Measurements from ENCODE around the gene BHMT2.

The BHMT2 gene, protein sequence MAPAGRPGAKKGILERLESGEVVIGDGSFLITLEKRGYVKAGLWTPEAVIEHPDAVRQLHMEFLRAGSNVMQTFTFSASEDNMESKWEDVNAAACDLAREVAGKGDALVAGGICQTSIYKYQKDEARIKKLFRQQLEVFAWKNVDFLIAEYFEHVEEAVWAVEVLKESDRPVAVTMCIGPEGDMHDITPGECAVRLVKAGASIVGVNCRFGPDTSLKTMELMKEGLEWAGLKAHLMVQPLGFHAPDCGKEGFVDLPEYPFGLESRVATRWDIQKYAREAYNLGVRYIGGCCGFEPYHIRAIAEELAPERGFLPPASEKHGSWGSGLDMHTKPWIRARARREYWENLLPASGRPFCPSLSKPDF

DNA sequence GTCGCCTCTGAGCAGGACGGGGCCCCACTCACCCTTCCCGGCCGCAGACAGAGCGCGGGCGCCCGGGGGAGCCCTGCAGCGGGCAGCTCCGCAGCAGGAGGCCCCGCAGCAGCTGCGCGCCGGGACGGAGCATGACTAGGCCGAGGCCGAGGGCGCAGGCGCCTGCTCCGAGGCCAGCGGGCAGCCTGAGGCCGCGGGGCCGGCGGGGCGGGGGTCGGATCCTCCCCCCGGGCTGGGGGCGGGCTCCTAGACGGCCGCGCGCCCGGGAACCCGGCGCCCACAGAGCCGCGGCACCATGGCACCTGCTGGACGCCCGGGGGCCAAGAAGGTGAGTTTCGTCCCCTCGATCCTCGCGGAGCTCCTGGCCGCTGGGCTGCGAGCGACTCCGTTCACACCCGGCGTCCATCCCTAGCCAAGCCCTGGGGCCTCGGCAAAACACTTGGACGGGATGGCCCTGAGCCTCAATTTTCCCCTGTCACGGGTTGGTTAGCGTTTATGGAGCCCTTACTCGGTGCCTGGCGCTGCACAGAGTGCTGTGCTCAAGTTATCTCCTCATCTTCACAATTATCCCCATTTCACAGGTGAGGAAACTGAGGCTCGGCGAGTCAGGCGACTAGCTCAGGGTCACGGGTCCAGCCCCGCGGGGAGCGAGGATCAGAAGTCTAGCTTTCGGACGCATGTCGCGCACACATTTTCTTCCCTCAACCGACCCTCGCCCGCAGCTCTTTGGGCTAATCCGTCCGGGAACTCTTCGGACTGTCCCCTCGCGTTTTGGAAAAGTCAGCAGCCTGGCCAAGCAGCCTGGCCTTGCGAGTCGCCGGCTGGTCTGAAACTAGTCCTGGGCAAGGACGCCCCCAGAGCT lies at the start of gene BHMT2, which contains the start of gene DMGDH:
Gene BHMT2, plus strand, starts transcription at position 280 of the 862 bp plus-strand sequence. Its CDS starts 16 bp downstream, at position 296.
Gene DMGDH, minus strand, starts transcription at position 187 of the 862 bp plus-strand sequence. Its CDS starts 54 bp downstream, at position 133.
- no peak for DNase-seq (ENCODE audit: low spot score)

DNA sequence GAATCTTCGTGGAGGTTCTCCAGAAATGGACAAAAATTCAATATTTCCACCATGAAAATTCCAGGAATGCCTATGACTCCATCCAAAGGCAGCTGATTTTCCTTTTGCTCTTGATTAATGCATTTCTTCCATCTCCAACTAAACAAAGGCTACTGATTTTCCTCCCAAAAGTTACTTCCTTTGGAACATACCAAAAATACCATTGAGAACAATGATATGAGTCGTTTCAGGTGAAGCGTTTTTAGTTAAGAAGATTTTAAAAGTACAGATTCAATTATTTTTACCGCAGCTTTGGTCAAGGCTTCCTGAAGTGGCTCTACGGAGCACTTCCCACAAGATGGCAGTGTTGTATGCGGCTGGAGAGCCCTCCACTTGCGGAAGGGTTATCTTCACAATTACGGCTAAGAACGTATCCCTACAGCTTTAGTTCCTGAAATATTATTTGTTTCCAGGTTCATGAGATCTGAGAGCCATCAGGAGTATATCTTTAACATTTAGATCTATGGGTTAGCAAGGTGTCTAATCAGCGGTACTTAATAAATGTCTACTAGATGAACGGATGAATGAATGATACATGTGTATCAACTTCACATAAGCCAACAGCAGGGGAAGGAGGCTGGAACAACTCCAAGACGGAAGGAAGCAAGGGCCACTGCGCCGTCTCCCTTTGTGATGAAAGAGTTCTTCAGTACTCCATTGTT lies 48.6 kb upstream of the BHMT2 start:
- DNase-seq (ENCODE audit: low spot score) = peak; percentile 24

DNA sequence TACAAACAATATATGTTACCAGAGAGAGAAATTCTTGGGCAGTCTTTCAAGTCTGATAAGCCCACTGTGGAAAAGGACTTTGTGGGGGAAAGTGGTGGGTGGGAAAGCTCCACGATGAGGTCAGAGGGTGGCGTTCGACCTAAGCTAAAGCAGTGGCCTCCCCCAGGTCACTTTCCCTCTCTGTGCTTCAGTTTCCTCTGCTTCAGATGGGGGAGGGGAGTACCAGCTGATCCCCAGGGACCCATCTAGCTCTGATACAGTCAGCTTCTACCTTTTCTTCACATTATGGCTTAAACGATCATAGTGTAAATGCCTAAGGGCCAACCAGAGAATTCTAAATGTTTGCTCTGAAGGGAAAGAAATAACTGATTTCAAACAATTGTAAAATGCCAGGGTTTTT lies 47.8 kb upstream of the BHMT2 start:
- no peak for DNase-seq (ENCODE audit: low spot score)

DNA sequence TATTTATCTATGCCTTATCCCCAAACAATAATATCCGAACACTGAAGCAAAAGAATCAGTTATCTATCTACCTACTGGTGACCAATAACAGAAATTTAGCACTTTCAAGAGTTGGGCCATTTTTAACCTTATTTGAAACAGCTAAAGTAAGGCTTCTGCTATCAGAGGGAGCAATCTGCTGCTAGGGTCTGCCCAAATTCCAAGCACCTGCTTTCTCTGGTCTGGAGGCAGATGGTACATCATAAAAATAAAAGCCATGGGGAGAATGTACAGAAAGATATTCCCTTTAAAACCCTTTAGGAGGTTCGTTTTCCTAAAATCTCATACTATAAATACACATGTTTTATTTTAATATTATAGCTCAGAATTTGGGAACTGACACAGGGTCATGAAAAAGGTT lies 46.8 kb upstream of the BHMT2 start:
- DNase-seq (ENCODE audit: low spot score) = no peak

DNA sequence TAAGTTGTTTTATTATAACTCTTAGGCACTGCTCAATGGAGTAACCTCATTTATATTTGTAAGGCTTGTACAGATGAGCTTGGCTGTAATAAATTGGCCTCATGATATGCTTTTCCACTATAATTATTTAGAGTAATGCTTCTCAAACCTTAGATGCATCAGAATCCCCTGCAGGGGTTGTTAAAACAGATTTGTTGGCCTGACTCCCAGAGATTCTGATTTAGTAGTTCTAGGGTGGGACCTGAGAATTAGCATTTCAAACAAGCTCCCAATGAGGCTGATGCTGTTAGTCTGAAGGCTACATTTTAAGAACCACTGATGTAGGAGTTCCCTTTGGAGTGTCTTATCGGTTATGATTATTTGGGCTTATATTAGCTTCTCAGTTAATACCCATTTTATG lies 46.2 kb upstream of the BHMT2 start:
- DNase-seq (ENCODE audit: low spot score) = no peak

DNA sequence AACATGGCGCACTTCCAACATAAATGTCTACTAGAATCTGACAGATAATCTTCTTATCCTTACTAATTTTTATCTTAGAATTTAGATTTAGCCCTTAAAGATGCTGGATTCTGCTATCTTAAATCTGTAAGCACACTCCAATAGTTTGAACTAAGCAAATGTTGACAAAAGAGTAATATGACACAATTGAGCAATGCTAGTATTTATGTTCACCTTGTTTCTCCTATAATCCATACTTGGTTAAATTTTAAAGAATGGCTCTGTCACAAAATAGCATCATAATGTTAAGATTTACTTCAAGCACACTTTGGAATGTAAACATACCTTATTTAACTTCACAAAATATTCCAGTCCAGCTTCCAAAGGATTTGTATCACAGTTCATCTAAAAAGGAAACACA lies 45.6 kb upstream of the BHMT2 start:
- DNase-seq (ENCODE audit: low spot score) = no peak

DNA sequence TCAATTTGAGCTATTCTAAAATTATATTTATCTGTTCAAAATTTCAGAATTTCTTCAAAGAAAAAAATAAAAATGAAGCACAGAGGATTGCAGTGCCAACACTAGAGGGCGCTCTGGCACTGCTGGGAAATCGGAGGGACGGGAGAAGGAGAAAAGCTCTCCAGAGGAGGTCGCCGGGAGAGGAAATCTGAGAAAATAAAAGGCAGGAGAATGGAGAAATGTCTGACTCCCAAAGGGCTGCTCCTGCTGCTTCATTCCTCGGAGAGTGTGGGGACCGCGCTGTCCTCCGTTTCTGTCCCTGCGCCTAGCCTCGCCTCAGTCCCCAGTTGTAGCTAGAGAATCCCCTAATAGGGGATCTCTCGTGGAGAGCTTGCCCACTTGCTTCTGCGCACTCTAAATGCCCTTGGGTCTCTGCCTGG lies 44.5 kb upstream of the BHMT2 start:
- peak; percentile 41 for DNase-seq (ENCODE audit: low spot score)

DNA sequence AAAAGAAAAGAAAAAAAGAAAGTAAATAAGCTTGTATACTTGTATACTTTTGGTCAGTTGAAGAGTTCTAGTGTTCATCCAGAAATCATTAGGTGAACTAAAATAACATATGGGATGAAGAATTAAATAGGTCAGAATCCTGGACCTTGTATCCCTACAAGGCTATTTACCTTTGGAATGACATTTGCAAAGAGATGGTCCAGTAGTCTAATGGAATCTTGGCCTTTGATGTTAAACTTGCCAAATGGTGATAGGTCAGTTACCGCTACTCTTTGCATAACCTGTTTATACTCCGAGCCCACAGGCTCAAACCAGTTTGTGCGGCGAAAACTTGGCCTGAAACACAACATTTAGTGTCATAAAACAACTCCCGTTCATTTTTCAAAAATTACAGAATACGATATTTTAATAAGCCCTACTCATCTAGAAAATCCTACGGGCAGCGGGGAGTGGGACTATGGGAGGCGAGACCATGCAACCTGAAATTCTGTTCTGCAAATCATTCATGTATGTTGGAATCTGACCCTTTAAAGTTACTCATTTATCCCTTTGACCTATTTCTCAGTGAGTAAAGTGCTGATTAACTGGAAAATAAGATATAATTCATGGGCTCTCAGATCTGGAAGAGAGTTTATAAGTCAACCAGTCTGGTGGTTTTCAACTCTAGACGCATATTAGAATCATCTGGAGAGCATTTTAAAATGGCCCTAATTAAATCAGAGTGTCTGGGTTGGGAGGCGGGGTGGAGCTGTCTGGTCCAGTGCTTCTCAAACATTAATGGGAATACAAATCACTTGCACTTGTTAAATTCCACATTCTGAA lies 38.7 kb upstream of the BHMT2 start:
- DNase-seq (ENCODE audit: low spot score) = no peak

DNA sequence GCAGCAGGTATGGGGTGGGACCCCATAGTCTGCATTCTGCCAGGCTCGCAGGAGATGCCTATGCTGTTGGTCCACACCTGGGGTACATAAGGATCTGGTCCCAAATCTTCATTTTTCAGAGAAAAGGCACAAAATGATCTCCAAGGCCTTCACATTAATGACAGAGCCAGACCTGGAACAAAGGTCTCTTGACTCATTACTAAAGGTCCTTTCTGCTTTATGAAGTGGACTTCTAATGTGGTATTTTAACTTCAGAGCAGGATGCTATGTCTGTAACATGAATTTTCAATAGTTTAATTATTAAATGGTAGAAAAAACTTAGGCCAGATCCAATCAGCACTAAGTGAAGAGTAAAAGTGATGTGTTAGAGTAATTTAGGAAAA lies 38.1 kb upstream of the BHMT2 start:
- DNase-seq (ENCODE audit: low spot score) = no peak

DNA sequence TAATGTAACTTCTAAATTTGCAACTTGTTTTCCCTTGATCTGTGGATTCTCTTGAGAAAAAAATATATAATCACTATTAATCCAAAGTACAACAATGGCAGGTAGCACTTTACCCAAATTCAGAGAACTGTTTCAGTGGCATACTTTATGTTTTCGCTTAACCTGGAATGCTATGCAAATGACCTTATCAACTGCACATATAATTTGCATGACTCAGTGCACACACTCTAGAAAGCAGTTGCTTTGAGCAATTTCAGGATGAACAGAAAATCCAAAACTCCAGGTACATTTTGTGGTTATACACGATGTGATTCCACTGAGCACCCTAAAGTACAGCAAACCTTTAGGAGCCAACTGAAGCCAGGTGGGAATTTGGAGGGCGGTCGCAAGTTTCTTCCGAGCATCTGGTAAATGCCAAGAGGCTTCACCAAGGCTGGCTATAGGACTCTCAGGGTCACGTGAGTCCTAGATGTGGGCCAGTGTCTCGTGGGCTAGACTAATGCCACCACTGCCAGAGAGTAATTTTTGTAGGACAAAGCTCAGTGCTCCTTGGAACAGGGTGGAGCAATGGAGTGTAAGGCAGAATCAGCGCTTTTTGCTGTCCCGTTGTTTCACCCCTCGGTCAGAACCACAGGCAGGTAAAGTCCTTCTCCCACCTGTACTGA lies 37.4 kb upstream of the BHMT2 start:
- no peak for DNase-seq (ENCODE audit: low spot score)

DNA sequence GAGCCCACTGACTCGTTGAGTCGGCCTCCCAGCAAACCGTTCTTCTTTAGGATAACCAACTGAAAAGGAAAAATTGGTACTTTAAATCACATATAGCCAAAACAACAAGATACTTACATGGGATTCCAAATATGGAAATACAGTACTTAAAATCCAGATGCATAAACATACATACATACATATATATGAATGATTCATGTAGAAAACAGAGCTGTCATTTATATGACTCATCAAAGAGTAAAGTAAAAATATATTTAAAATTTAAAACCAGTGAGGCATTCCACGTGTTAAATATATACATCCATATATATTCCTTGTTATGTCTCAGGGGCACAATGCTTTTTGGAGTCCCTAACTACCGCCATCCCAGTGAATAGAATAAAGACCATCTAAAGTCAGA lies 36.8 kb upstream of the BHMT2 start:
- no peak for DNase-seq (ENCODE audit: low spot score)

DNA sequence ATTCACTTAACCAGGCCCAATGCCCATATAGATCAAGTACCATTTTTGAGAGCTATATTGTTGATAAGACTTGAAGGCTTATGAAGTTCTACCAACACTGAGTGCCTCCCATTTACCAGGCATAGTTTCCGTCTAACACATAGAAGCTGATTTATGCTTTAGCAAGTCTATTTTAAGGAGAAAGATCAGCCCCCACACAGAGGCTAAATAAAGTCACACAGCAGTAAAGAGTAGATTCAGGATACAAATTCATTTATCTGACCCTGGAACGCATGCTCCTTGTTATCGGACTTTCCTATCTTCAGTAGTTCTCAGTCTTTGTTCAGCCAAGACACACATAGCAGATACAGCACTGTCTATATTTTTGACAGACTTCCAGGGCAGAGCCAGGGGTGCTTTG lies 34.3 kb upstream of the BHMT2 start:
- no peak for DNase-seq (ENCODE audit: low spot score)

DNA sequence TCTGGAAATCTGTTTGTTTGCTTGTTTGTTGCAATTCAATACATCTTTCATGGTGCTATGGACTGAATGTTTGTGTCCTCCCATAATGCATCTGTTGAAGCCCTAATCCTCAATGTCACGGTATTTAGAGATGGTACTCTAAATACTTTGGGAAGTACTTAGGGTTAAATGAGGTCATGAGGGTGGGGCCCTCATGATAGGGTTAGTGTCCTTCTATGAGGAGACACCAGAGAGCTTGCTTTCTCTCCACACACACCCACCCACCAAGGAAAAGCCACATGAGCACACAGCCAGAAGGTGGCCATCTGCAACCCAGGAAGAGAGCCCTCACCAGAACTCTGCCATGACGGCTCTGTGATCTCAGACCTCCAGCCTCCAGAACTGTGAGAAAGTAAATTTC lies 32.8 kb upstream of the BHMT2 start:
- DNase-seq (ENCODE audit: low spot score) = no peak

DNA sequence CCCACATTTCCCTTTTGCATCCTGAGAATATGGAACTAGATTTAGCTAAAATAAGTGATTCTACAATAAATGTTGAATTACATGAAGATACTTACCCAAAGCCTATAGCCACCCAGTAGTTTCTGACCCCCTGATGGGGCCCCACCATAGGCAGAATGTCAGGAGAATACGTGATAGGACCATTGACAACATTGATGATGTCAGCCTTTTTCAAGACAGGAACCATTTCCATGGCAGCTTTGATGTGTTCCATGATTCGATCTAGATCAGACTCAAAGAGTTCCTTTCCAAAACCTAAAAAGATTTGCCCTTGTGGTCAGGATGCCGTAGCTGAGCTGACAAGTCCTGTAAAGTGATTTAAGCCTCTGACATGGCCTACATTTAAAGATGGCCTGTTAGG lies 27.4 kb upstream of the BHMT2 start:
- DNase-seq (ENCODE audit: low spot score) = no peak

DNA sequence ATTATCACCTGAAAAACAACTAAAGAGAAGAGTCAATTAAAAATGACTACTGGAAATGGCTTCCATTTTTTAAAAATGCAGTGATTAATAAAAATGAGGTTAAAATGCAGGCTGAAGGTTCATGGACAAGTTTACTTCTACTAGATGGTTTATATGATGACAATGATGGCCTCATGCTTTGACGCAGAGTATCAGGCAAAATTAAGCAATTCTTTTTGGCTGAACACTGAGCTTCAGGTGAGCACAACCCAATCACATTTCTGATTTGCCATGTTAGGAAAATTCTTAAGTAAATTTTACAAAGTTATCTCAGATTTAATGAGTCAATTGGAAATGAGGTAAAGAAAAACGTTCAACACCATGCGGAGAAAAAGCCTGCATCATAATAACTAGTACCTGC lies 22.4 kb upstream of the BHMT2 start:
- DNase-seq (ENCODE audit: low spot score) = no peak

DNA sequence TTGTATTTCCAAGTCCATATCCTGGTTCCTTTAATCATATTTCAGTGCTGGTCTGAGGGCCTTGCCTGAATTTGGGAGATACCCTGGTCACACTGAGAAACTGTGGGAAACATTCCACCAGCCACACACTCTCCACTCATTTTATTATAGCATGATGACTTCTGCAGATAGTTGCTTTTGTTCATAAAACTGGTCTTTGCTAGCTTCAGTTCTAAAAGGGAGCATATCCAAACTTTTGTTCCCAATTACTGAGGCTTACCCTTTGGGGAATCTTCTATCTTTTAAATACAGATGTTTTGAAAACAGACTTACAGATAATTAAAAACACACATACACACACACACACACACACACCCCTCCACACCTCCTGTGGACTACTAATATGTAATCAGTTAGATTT lies 21.1 kb upstream of the BHMT2 start:
- DNase-seq (ENCODE audit: low spot score) = no peak

DNA sequence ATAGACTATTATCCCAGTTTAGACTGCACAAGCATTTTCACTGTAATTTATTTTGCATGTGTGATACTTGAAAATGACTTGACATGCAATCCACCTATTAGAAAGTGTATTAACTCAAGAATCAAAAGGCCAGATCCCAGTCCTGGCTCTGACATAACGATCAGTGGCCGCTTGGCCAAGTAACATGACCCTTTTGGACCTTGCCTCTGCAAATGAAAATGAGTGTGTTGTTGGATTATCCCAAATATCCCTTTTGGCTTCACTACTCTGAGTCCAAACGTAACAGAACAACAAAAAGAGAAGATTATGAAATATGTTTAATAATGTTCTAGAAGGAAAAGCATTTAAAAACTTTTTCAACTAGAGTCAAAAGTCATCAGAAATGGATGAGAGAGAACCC lies 19.1 kb upstream of the BHMT2 start:
- no peak for DNase-seq (ENCODE audit: low spot score)

DNA sequence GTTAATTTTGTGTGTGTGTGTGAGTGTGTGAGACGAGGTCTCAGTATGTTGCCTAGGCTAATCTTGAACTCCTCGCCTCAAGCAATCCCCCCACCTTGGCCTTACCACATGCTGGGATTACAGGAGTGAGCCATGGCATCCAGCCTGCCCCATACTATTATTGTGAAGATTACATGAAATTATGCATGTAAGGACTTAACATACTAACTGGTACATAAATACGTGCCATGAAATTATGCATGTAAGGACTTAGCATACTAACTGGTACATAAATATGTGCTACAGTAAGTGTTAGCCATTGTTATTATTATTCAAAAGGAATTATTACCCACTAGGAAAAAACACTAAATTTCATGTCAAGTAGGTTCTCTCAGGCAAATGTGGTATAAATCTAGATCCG lies 16.2 kb upstream of the BHMT2 start:
- no peak for DNase-seq (ENCODE audit: low spot score)

DNA sequence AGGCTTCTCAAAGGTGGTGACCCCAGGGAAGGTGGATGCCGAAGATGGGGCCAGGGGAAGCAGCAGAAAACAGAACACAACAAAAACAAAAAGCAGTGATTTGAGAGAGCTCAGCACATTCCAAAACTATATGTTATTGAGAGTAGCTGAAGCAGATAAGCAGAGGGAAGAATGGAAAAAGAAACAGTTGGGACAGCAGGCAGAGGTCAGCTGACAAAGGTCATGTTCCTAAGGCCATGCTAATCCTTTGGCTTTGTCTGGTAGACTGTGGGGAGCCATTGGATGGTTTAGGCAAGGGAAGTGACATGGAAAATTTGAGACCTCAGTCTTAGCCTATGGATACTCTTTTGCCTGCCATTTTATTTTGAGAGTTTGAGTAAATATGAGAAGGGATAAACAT lies 14.6 kb upstream of the BHMT2 start:
- no peak for DNase-seq (ENCODE audit: low spot score)

DNA sequence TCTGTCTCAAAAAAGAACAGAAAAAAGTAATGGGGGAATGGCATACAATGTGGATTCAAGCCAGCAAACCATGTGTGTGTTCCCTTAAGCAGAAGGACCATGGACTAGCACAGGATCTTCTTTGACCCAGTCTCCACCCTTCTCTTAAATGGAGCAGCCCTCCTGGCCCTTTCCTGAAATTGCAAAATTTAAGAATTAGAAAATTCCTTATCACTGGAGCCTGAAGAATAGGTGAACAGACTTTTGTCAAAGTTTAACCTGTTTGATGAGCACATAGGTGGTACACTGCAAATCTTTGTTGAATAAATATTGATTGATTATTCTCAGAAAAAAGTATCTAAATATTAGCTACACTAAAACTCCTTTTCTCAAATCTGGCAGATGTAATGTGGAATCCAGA lies 12.7 kb upstream of the BHMT2 start:
- no peak for DNase-seq (ENCODE audit: low spot score)

DNA sequence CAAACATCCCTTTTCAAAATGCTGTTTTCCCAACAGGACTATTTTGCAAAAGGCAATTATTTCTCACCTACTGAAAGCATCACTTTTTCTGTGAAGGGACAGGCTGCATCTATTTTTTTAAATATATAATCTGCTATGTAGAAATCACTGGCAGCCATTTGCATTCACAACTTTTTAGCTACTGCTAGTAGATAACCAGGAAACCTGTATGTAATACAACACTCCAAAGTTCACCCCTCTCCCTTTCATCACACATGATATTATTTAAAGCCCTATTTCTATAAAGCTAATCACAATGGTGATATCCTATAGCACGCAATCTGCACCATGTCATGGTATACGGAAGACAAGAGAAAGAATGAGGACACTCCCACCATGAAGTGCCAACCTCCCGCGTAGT lies 9.9 kb upstream of the BHMT2 start:
- no peak for DNase-seq (ENCODE audit: low spot score)

All from CD4-positive, alpha-beta T cell treated with Interleukin-15 for 4 hours (primary cell).